Ishikawa (cell line): ENCODE data around the gene C2CD4B.

ENCODE experiments used
- CREB1 ChIP-seq: IDR thresholded peaks from 2 replicates; pipeline ENCODE4 v1.6.1; 2012; ENCODE audit warnings: low read depth
- FOXM1 ChIP-seq: IDR thresholded peaks from 2 replicates; pipeline ENCODE4 v1.6.1; 2012; ENCODE audit warnings: low read depth, borderline replicate concordance
- TAF1 ChIP-seq: IDR thresholded peaks from 2 replicates; pipeline ENCODE4 v1.6.1; 2012; ENCODE audit warnings: low read depth, mild to moderate bottlenecking
- USF1 ChIP-seq: IDR thresholded peaks from 2 replicates; pipeline ENCODE4 v1.6.1; 2012

DNA sequence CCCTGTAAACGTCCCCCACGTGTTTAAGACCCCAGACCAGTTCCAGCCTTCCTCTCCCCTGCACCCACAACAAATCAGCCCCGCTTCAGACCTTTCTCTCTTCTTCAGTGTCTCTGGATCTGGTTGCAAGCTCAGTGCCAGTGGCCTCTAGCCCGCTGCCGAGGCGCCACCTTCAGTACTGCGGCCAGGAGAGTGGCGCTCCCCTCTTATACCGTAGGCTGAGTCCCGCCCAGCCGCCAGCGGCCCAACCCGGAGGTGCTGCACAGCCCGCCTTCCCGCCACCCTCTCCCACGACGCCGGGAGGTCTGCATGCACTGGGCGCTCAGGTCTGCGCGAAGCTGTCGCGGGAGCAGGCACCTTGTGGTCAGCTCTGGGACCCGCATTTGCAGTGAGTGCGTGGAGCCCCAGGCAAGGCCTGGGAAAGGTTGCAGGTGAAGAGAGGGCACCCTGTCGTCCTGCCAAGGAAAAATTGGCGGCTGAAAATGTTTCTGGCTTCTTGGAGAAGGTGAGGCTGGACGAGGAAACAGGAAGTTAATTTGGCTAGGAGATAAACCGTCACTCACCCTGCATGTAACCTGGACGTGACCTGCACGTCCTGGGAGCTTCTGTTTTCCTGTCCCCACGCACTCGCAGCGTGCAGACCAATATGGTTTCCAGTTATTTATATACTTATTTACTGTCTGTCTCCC lies at the start of gene C2CD4B:
- TF ChIP-seq USF1, result no peak
- no peak for TF ChIP-seq FOXM1
- TF ChIP-seq CREB1, result no peak
- no peak for TF ChIP-seq TAF1
